Astrocyte (in vitro differentiated cells and primary cell): Measurements from ENCODE around the gene DRGX.

Experiments used
- EZH2 ChIP-seq: IDR thresholded peaks from 2 replicates; pipeline ENCODE4 v1.6.1; 2012; ENCODE audit warnings: mild to moderate bottlenecking, low read length, inconsistent platforms; ENCODE audit not compliant: insufficient read depth
- TF ChIP-seq, protein P1 (sequence below): IDR thresholded peaks from 2 replicates; pipeline ENCODE4 v1.5.1; 2011; ENCODE audit warnings: low read depth, mild to moderate bottlenecking, inconsistent platforms, low read length, moderate library complexity; ENCODE audit not compliant: insufficient read depth

DNA sequence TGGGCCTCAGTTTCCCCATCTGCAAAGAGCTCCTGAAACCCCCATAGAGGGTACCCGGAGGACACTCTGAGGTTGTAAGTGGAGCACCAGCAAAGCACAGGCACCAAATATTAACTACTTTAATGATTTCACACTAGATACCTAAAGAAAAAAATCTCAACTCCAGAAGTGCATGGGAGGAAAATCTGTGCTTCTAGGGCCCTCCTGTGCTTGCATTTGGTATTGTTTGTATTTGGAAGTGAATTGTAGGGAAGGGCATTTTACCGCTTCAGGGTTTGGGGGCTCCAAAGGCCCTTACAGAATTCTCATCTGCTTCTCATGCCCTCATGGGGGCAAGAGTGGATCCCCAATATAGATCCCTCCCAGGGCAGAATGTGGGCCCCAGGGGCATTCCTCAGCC lies 22.4 kb upstream of the DRGX start:
- TF ChIP-seq, protein P1, sequence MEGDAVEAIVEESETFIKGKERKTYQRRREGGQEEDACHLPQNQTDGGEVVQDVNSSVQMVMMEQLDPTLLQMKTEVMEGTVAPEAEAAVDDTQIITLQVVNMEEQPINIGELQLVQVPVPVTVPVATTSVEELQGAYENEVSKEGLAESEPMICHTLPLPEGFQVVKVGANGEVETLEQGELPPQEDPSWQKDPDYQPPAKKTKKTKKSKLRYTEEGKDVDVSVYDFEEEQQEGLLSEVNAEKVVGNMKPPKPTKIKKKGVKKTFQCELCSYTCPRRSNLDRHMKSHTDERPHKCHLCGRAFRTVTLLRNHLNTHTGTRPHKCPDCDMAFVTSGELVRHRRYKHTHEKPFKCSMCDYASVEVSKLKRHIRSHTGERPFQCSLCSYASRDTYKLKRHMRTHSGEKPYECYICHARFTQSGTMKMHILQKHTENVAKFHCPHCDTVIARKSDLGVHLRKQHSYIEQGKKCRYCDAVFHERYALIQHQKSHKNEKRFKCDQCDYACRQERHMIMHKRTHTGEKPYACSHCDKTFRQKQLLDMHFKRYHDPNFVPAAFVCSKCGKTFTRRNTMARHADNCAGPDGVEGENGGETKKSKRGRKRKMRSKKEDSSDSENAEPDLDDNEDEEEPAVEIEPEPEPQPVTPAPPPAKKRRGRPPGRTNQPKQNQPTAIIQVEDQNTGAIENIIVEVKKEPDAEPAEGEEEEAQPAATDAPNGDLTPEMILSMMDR, result no peak
- TF ChIP-seq EZH2, result no peak
